H9 (cell line): Measurements from ENCODE around the gene CACNG5. TPM values are rescaled to one million over a fixed set of nuclear protein-coding genes. Genes with fewer than 3 reads are reported as not detected.

ENCODE experiments used
- DNase-seq: peaks from one replicate; pipeline ENCODE4 v3.0.0-alpha.2; 2017
- H2AFZ ChIP-seq: one replicate; pipeline ENCODE4 v1.6.1; 2013; ENCODE audit warnings: mild to moderate bottlenecking, low read length, control low read depth, moderate library complexity
- H2AK5ac ChIP-seq: 2 replicates; pipeline ENCODE4 v1.6.1; 2013; ENCODE audit warnings: low read length, control low read depth, mixed read lengths; ENCODE audit not compliant: insufficient read length
- H2BK120ac ChIP-seq: one replicate; pipeline ENCODE4 v1.6.1; 2013; ENCODE audit warnings: low read depth, mild to moderate bottlenecking, low read length, control low read depth, inconsistent platforms; ENCODE audit not compliant: poor library complexity, severe bottlenecking
- H2BK12ac ChIP-seq: 2 replicates; pipeline ENCODE4 v1.6.1; 2013; ENCODE audit warnings: low read length, control low read depth, mixed read lengths, low read depth; ENCODE audit not compliant: insufficient read length
- H2BK15ac ChIP-seq: 2 replicates; pipeline ENCODE4 v1.6.1; 2013; ENCODE audit warnings: low read depth, low read length, control low read depth
- H2BK20ac ChIP-seq: one replicate; pipeline ENCODE4 v1.6.1; 2013; ENCODE audit warnings: low read depth, mild to moderate bottlenecking, low read length, control low read depth, inconsistent platforms; ENCODE audit not compliant: poor library complexity, severe bottlenecking
- H2BK5ac ChIP-seq: 2 replicates; pipeline ENCODE4 v1.6.1; 2013; ENCODE audit warnings: low read length, control low read depth, mixed read lengths; ENCODE audit not compliant: insufficient read length
- H3K14ac ChIP-seq: 2 replicates; pipeline ENCODE4 v1.6.1; 2013; ENCODE audit warnings: low read length, control low read depth; ENCODE audit not compliant: insufficient read depth
- H3K18ac ChIP-seq: 2 replicates; pipeline ENCODE4 v1.6.1; 2013; ENCODE audit warnings: low read depth, mild to moderate bottlenecking, mixed read lengths, low read length, control low read depth; ENCODE audit not compliant: insufficient read length
- H3K23ac ChIP-seq: 2 replicates; pipeline ENCODE4 v1.6.1; 2013; ENCODE audit warnings: low read length, control low read depth, mixed read lengths, low read depth; ENCODE audit not compliant: insufficient read length
- H3K23me2 ChIP-seq: 2 replicates; pipeline ENCODE4 v1.6.1; 2013; ENCODE audit warnings: low read depth, mild to moderate bottlenecking, mixed read lengths, low read length, control low read depth; ENCODE audit not compliant: insufficient read length, poor library complexity, severe bottlenecking
- H3K27ac ChIP-seq: 2 replicates; pipeline ENCODE4 v1.5.1; 2013; ENCODE audit warnings: low read length, control low read depth, mixed read lengths, low read depth; ENCODE audit not compliant: insufficient read length
- H3K27me3 ChIP-seq: 2 replicates; pipeline ENCODE4 v1.6.1; 2013; ENCODE audit warnings: low read length, control low read depth, inconsistent platforms; ENCODE audit not compliant: insufficient read depth
- H3K4ac ChIP-seq: 2 replicates; pipeline ENCODE4 v1.6.1; 2013; ENCODE audit warnings: low read depth, mild to moderate bottlenecking, control low read depth, inconsistent platforms, low read length, moderate library complexity
- H3K4me1 ChIP-seq: 2 replicates; pipeline ENCODE4 v1.6.1; 2013; ENCODE audit warnings: low read length, control low read depth, inconsistent platforms; ENCODE audit not compliant: insufficient read depth
- H3K4me2 ChIP-seq: 2 replicates; pipeline ENCODE4 v1.6.1; 2013; ENCODE audit warnings: low read length, control low read depth, mixed read lengths; ENCODE audit not compliant: insufficient read length, insufficient read depth
- H3K56ac ChIP-seq: 2 replicates; pipeline ENCODE4 v1.6.1; 2013; ENCODE audit warnings: low read depth, mild to moderate bottlenecking, mixed read lengths, low read length, control low read depth; ENCODE audit not compliant: insufficient read length
- H3K79me1 ChIP-seq: 2 replicates; pipeline ENCODE4 v1.6.1; 2013; ENCODE audit warnings: low read depth, mild to moderate bottlenecking, moderate library complexity, low read length, control low read depth, inconsistent platforms; ENCODE audit not compliant: insufficient read depth, poor library complexity, severe bottlenecking
- H3K79me2 ChIP-seq: 2 replicates; pipeline ENCODE4 v1.6.1; 2013; ENCODE audit warnings: low read length, control low read depth, inconsistent platforms; ENCODE audit not compliant: insufficient read depth
- H3K9ac ChIP-seq: 2 replicates; pipeline ENCODE4 v1.6.1; 2013; ENCODE audit warnings: low read length, control low read depth, mixed read lengths; ENCODE audit not compliant: insufficient read length; ENCODE audit errors: extremely low read depth
- H3K9me3 ChIP-seq: one replicate; pipeline ENCODE4 v1.6.1; 2013; ENCODE audit warnings: low read depth, low read length, inconsistent platforms; ENCODE audit not compliant: control insufficient read depth
- H3T11ph ChIP-seq: one replicate; pipeline ENCODE4 v1.6.1; 2013; ENCODE audit warnings: mild to moderate bottlenecking, low read length, control low read depth, inconsistent platforms
- H4K20me1 ChIP-seq: one replicate; pipeline ENCODE4 v1.6.1; 2013; ENCODE audit not compliant: control insufficient read depth, insufficient read length, insufficient read depth
- H4K5ac ChIP-seq: 2 replicates; pipeline ENCODE4 v1.6.1; 2013; ENCODE audit warnings: low read depth, mild to moderate bottlenecking, mixed read lengths, low read length, control low read depth; ENCODE audit not compliant: insufficient read length
- H4K8ac ChIP-seq: replicated peaks from 2 replicates; pipeline ENCODE4 v1.6.1; 2013; ENCODE audit warnings: low read length, control low read depth, mixed read lengths, low read depth; ENCODE audit not compliant: insufficient read length
- H4K91ac ChIP-seq: 2 replicates; pipeline ENCODE4 v1.6.1; 2013; ENCODE audit warnings: low read depth, mild to moderate bottlenecking, moderate library complexity, mixed read lengths, low read length, control low read depth; ENCODE audit not compliant: insufficient read length
- H3K27ac Mint-ChIP-seq, 3 experiments: 2 replicates in 2 of 3; 3 replicates in 1 of 3; pipeline ENCODE4 v1.8.0; 2020 to 2021; ENCODE audit warnings: mixed read lengths in 3 of 3, mild to moderate bottlenecking in 1 of 3, moderate library complexity in 1 of 3
- H3K27me3 Mint-ChIP-seq: 2 replicates; pipeline ENCODE4 v1.8.0; 2021; ENCODE audit warnings: low read depth, mild to moderate bottlenecking, moderate library complexity, mixed read lengths
- H3K36me3 Mint-ChIP-seq, 3 experiments: 2 replicates in 2 of 3; 3 replicates in 1 of 3; pipeline ENCODE4 v1.8.0; 2020 to 2021; ENCODE audit warnings: low read depth in 3 of 3, mixed read lengths in 3 of 3; ENCODE audit not compliant: insufficient read depth in 1 of 3
- H3K4me1 Mint-ChIP-seq, 2 experiments: 2 replicates each; pipeline ENCODE4 v1.8.0; 2020; ENCODE audit warnings: mixed read lengths in 2 of 2
- H3K4me3 Mint-ChIP-seq, 2 experiments: 2 replicates in 1 of 2; 3 replicates in 1 of 2; pipeline ENCODE4 v1.8.0; 2020 to 2021; ENCODE audit warnings: mild to moderate bottlenecking in 2 of 2, mixed read lengths in 2 of 2, moderate library complexity in 1 of 2
- H3K9me3 Mint-ChIP-seq, 2 experiments: 2 replicates in 1 of 2; 3 replicates in 1 of 2; pipeline ENCODE4 v1.8.0; 2020; ENCODE audit warnings: mild to moderate bottlenecking in 2 of 2, mixed read lengths in 2 of 2, moderate library complexity in 1 of 2
- WGBS: extraction: QIAGEN DNeasy Blood & Tissue Kit; methylation state at CpG from one replicate; pipeline ENCODE4 v1.1.7; 2013; ENCODE audit warnings: missing lambda C conversion rate, low lambda C conversion rate, mixed read lengths; ENCODE audit not compliant: insufficient read length; ENCODE audit errors: extremely low coverage; 5-methylcytosine and 5-hydroxymethylcytosine counted together
- total RNA-seq: library from RNA; stranded (reverse); gene quantifications from 2 replicates; pipeline ENCODE4 v1.2.1, GENCODE V29; 2021
- TF ChIP-seq, protein P1 (sequence below): fragments of 200-600 bp; sonication (generic); conservative IDR thresholded peaks from 3 replicates; pipeline ENCODE4 v1.8.0; 2021; ENCODE audit warnings: antibody characterized with exemption, mild to moderate bottlenecking

CACNG5 gene
- total RNA-seq, 1 experiment from 2014 or later: 1.6 TPM

DNA sequence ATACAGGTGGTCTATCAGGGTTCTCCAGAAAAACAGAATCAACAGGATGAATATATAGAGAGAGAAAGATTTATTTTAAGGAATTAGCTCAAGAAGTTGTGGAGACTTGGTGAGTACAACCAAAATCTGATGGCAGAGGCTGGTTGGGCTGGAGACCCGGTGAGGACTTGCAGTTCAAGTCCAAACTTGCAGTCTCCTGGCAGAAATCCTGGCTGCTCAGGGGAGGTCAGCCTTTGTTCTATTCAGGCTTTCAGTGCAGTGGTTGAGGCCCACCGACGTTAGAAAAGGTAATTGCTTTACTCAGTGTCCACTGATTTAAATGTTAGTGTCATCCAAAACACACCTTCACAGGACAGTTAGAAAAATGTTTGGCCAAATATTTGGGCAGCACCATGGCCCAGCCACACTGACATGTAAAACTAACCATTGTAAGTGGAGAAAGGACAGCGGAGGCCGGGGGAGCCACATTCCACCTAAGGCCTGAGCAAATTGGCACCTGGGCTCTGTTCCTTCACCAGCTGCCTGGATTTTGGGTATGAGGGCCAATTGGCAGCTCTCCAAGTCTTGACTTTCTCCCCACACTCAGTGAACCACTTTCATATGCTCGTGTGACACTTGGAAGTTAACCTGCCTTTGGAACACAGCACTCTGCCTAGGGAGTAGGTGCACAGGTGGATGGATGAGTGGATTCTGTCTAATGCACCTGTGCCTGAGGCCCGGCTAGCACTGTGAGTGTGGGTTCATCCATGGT, 54.7 kb downstream of the CACNG5 start:
- H2BK5ac ChIP-seq: no peak overlapping the region

More for the DNA sequence above, 54.7 kb downstream of the CACNG5 start:
- Mint-ChIP-seq H3K4me1 (no peaks in the 10 kb centered on the region), H3K27me3 (peaks cover 2% of the 10 kb centered on the region), H3K4me3 (no peak overlapping the region), H3K36me3 (peaks cover 0 to 15% (median 4%) of the 10 kb centered on the region in 3 experiments; a peak in 5 of 7 replicates), H3K27ac (no peak overlapping the region), H3K9me3 (peaks cover 4 to 9% of the 10 kb centered on the region in 2 experiments; a peak in 4 of 5 replicates)
- Histone ChIP-seq H3K56ac (no peak overlapping the region), H3K9me3 (no peaks in the 10 kb centered on the region), H2BK20ac (no peak overlapping the region), H3K14ac (no peak overlapping the region), H3K4ac (no peak overlapping the region), H3K9ac (no peak overlapping the region), H3T11ph (no peak overlapping the region), H3K4me1 (no peaks in the 10 kb centered on the region), H3K4me2 (no peak overlapping the region), H4K20me1 (no peaks in the 10 kb centered on the region), H4K91ac (no peak overlapping the region), H2BK12ac (no peak overlapping the region), H3K79me2 (no peaks in the 10 kb centered on the region), H3K23ac (no peak overlapping the region), H3K18ac (no peak overlapping the region), H2BK120ac (no peak overlapping the region), H3K23me2 (peaks cover 3% of the 10 kb centered on the region), H3K27ac (no peak overlapping the region), H3K27me3 (no peaks in the 10 kb centered on the region), H3K79me1 (no peaks in the 10 kb centered on the region), H2AFZ (no peak overlapping the region), H4K5ac (no peak overlapping the region), H2AK5ac (no peak overlapping the region), H2BK15ac (no peak overlapping the region), H4K8ac (no peak overlapping the region)
- TF ChIP-seq, protein P1, sequence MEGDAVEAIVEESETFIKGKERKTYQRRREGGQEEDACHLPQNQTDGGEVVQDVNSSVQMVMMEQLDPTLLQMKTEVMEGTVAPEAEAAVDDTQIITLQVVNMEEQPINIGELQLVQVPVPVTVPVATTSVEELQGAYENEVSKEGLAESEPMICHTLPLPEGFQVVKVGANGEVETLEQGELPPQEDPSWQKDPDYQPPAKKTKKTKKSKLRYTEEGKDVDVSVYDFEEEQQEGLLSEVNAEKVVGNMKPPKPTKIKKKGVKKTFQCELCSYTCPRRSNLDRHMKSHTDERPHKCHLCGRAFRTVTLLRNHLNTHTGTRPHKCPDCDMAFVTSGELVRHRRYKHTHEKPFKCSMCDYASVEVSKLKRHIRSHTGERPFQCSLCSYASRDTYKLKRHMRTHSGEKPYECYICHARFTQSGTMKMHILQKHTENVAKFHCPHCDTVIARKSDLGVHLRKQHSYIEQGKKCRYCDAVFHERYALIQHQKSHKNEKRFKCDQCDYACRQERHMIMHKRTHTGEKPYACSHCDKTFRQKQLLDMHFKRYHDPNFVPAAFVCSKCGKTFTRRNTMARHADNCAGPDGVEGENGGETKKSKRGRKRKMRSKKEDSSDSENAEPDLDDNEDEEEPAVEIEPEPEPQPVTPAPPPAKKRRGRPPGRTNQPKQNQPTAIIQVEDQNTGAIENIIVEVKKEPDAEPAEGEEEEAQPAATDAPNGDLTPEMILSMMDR: no peak
- no peak for DNase-seq
- no CpG with 5 or more reads among the region's 7 CpGs for WGBS
